Putamen (tissue), 1 donor: ENCODE results near the gene ADAMTS9.

Experiments used
- DNase-seq: peaks from one replicate; pipeline ENCODE4 v3.0.0-alpha.2; 2016; ENCODE audit warnings: low spot score

The ADAMTS9 gene

GRCh38 chr3:64536166-64536565 lies 151.6 kb downstream of the ADAMTS9 start:
- no peak for DNase-seq

GRCh38 chr3:64533617-64534317 lies 154.0 kb downstream of the ADAMTS9 start:
- DNase-seq, result peak; percentile 82

- DNase-seq, result peak; percentile 34
These were observed 157.3 kb downstream of the ADAMTS9 start for GRCh38 chr3:64530434-64531049.

GRCh38 chr3:64523324-64523723 lies 164.5 kb downstream of the ADAMTS9 start:
- no peak for DNase-seq

GRCh38 chr3:64520334-64520733 lies 167.5 kb downstream of the ADAMTS9 start:
- no peak for DNase-seq

- no peak for DNase-seq
These were observed 168.8 kb downstream of the ADAMTS9 start for GRCh38 chr3:64518950-64519349.

GRCh38 chr3:64518496-64518895 lies 169.3 kb downstream of the ADAMTS9 start:
- DNase-seq, result no peak

- no peak for DNase-seq
These were observed 172.9 kb downstream of the ADAMTS9 start for GRCh38 chr3:64514889-64515288.

GRCh38 chr3:64509206-64509605 lies 178.6 kb downstream of the ADAMTS9 start:
- no peak for DNase-seq

GRCh38 chr3:64508140-64508539 lies 179.7 kb downstream of the ADAMTS9 start:
- no peak for DNase-seq

GRCh38 chr3:64506255-64506654 lies 181.5 kb downstream of the ADAMTS9 start:
- no peak for DNase-seq

GRCh38 chr3:64505419-64505818 lies 182.4 kb downstream of the ADAMTS9 start:
- no peak for DNase-seq

GRCh38 chr3:64502284-64502683 lies 185.5 kb downstream of the ADAMTS9 start:
- no peak for DNase-seq

GRCh38 chr3:64501298-64501906 lies 186.4 kb downstream of the ADAMTS9 start:
- no peak for DNase-seq

- DNase-seq, result no peak
These were observed 190.9 kb downstream of the ADAMTS9 start for GRCh38 chr3:64496786-64497490.

GRCh38 chr3:64495781-64496334 lies 191.9 kb downstream of the ADAMTS9 start:
- no peak for DNase-seq

GRCh38 chr3:64495121-64495780 lies 192.5 kb downstream of the ADAMTS9 start:
- DNase-seq, result no peak

- DNase-seq, result no peak
These were observed 193.3 kb downstream of the ADAMTS9 start for GRCh38 chr3:64494526-64494925.

GRCh38 chr3:64493149-64493548 lies 194.7 kb downstream of the ADAMTS9 start:
- DNase-seq, result no peak

- no peak for DNase-seq
These were observed 196.0 kb downstream of the ADAMTS9 start for GRCh38 chr3:64491843-64492242.

- DNase-seq, result no peak
These were observed 197.5 kb downstream of the ADAMTS9 start for GRCh38 chr3:64490180-64490724.
